HepG2 (cell line): Measurements from ENCODE around the gene TSHZ2. TPM values are rescaled to one million over a fixed set of nuclear protein-coding genes. Genes with fewer than 3 reads are reported as not detected.

Experiments
- ATAC-seq: fragments of 200-7000 bp; cut with Tn5 transposase; 3 replicates; pipeline ENCODE4 v1.9.1; 2020; ENCODE audit warnings: mild to moderate bottlenecking, moderate library complexity
- BruUV-seq: library from RNA; stranded (reverse); fragments of 400-500 nt; replicated peaks from 2 replicates; lab custom pipeline; 2021; lab: Mats Ljungman, UMichigan
- CTCF ChIA-PET: fragments of 300-600 bp; formaldehyde crosslinking; extraction: SDS; loops from one replicate; lab custom pipeline; 2021; ENCODE audit warnings: low total read pairs, inconsistent platforms, low intra/inter-chr PET ratio; lab: Yijun Ruan, JAX
- POLR2A ChIA-PET: fragments of 350-600 bp; sonication (Branson Sonifier 250); formaldehyde crosslinking; loops from one replicate; lab custom pipeline; 2020; ENCODE audit warnings: antibody characterized with exemption, inconsistent platforms; lab: Yijun Ruan, JAX
- DNase-seq: peaks from one replicate; pipeline ENCODE4 v3.0.0-alpha.2; 2015; ENCODE audit warnings: low spot score
- FAIRE-seq: peaks from 3 replicates; lab custom pipeline; 2011; peaks lifted over from hg19 to GRCh38; lab: Jason Lieb, UNC
- H2AFZ ChIP-seq: one replicate; pipeline ENCODE4 v1.6.1; 2011; ENCODE audit warnings: low read length, inconsistent platforms
- H3K27ac ChIP-seq: fragments of 300-600 bp; 3 replicates; pipeline ENCODE4 v1.8.0; 2011; ENCODE audit warnings: mixed run types, mild to moderate bottlenecking, mixed read lengths, low read length, inconsistent platforms; ENCODE audit not compliant: insufficient read depth; ENCODE audit errors: extremely low read length
- H3K27me3 ChIP-seq, 2 experiments: fragments of 200-600 bp in 1 of 2; 2 replicates in 1 of 2; 3 replicates in 1 of 2; pipeline versions ENCODE4 v1.6.0 to v1.8.0; 2011; ENCODE audit warnings: low read length in 2 of 2, mild to moderate bottlenecking in 2 of 2, moderate library complexity in 2 of 2, inconsistent platforms in 1 of 2; ENCODE audit not compliant: insufficient read depth in 2 of 2, control insufficient read depth in 1 of 2
- H3K36me3 ChIP-seq, 2 experiments: fragments of 200-600 bp in 1 of 2; replicated peaks in 1 of 2; 2 replicates in 1 of 2; 3 replicates in 1 of 2; pipeline versions ENCODE4 v1.5.1 to v1.8.0; 2011; ENCODE audit warnings: low read length in 2 of 2, inconsistent platforms in 1 of 2; ENCODE audit not compliant: insufficient read depth in 2 of 2, control insufficient read depth in 1 of 2
- H3K4me1 ChIP-seq: 2 replicates; pipeline ENCODE4 v1.5.1; 2012; ENCODE audit warnings: low read length, inconsistent platforms; ENCODE audit not compliant: insufficient read depth
- H3K4me2 ChIP-seq: 2 replicates; pipeline ENCODE4 v1.6.0; 2011; ENCODE audit warnings: low read depth, low read length, inconsistent platforms
- H3K4me3 ChIP-seq, 3 experiments: fragments of 200-600 bp in 1 of 3; sonication (generic), shearing (Covaris generic) in 1 of 3; replicated peaks in 1 of 3; 2 replicates each; pipeline ENCODE4 v1.5.1; 2011 to 2016; ENCODE audit warnings: low read length in 3 of 3, inconsistent platforms in 2 of 3, low read depth in 2 of 3, mild to moderate bottlenecking in 2 of 3, control low read depth in 1 of 3, mixed read lengths in 1 of 3; ENCODE audit not compliant: insufficient read depth in 1 of 3
- H3K79me2 ChIP-seq: one replicate; pipeline ENCODE4 v1.6.1; 2011; ENCODE audit warnings: low read length, inconsistent platforms; ENCODE audit not compliant: insufficient read depth
- H3K9ac ChIP-seq: 2 replicates; pipeline ENCODE4 v1.6.0; 2011; ENCODE audit warnings: mild to moderate bottlenecking, low read depth, low read length, inconsistent platforms; ENCODE audit not compliant: insufficient read depth
- H3K9me3 ChIP-seq: 2 replicates; pipeline ENCODE4 v1.5.1; 2012; ENCODE audit warnings: mild to moderate bottlenecking, low read length
- H4K20me1 ChIP-seq: 2 replicates; pipeline ENCODE4 v1.6.0; 2011; ENCODE audit warnings: inconsistent platforms, mild to moderate bottlenecking, low read length, moderate library complexity; ENCODE audit not compliant: insufficient read depth
- AGO1 ChIP-seq: fragments of 200-400 bp; formaldehyde crosslinking; IDR thresholded peaks from 2 replicates; pipeline ENCODE4 v1.6.1; 2017; ENCODE audit warnings: mild to moderate bottlenecking, low read depth, low read length, moderate library complexity; ENCODE audit not compliant: poor library complexity, severe bottlenecking
- CEBPB ChIP-seq: IDR thresholded peaks from 2 replicates; pipeline ENCODE4 v1.6.1; 2011; ENCODE audit warnings: low read depth, low read length, improper control_type of control experiment, borderline replicate concordance
- FOXO4 ChIP-seq: sonication (generic); formaldehyde crosslinking; conservative IDR thresholded peaks from 2 replicates; pipeline ENCODE4 v1.8.1; 2023; ENCODE audit warnings: missing genetic modification reagents
- HOXA3 ChIP-seq: sonication (generic); formaldehyde crosslinking; IDR thresholded peaks from 2 replicates; pipeline ENCODE4 v1.5.0; 2020; ENCODE audit warnings: missing genetic modification reagents
- SOX5 ChIP-seq: IDR thresholded peaks from 2 replicates; pipeline ENCODE4 v1.6.1; 2016; ENCODE audit warnings: borderline replicate concordance
- TBP ChIP-seq: sonication (generic); formaldehyde crosslinking; IDR thresholded peaks from 2 replicates; pipeline ENCODE4 v1.5.0; 2020; ENCODE audit warnings: missing genetic modification reagents
- TEF ChIP-seq: sonication (generic); formaldehyde crosslinking; IDR thresholded peaks from 2 replicates; pipeline ENCODE4 v1.5.0; 2020; ENCODE audit warnings: missing genetic modification reagents
- ZNF652 ChIP-seq: IDR thresholded peaks from 2 replicates; pipeline ENCODE4 v1.6.1; 2016; ENCODE audit warnings: low read depth, borderline replicate concordance
- ZNF674 ChIP-seq: sonication (generic); formaldehyde crosslinking; IDR thresholded peaks from 2 replicates; pipeline ENCODE4 v1.5.0; 2020; ENCODE audit warnings: low read depth, mild to moderate bottlenecking, missing genetic modification reagents
- ZNF780A ChIP-seq: sonication (generic); formaldehyde crosslinking; IDR thresholded peaks from 2 replicates; pipeline ENCODE4 v1.8.0; 2022; ENCODE audit warnings: mild to moderate bottlenecking, missing genetic modification reagents, moderate library complexity
- WGBS: methylation state at CpG from one replicate; pipeline ENCODE4 v1.1.6; 2017; ENCODE audit warnings: low lambda C conversion rate; 5-methylcytosine and 5-hydroxymethylcytosine counted together
- in situ Hi-C: cut with HindIII; loops from 2 replicates; pipeline ENCODE4 v1.10.0; 2017; ENCODE audit warnings: low pct_unique_long_range_greater_than_20kb; ENCODE audit not compliant: extremely low pct_ligation_motif_present
- intact Hi-C: fragments of 100-400 bp; cut with micrococcal nuclease; formaldehyde crosslinking; loops from one replicate; pipeline ENCODE4 v1.10.0; 2022; ENCODE audit not compliant: unreplicated experiment
- polyA plus RNA-seq, 8 experiments: library from polyadenylated mRNA; depleted of rRNA in 3 of 8; stranded (reverse) in 7 of 8; unstranded in 1 of 8; fragments of >200 nt; fragmentation: Illumina TruSeq in 4 of 8; extraction: Trizol in 4 of 8; gene quantifications; 2 replicates each; pipeline versions ENCODE4 v1.2.1 to v1.2.3, GENCODE V29; 2011 to 2016; ENCODE audit warnings: low read depth in 4 of 8, missing spikeins in 1 of 8, mixed read lengths in 1 of 8; ENCODE audit not compliant: insufficient read depth in 1 of 8
- total RNA-seq, 5 experiments: library from RNA; depleted of rRNA; stranded (reverse); fragments of >200 nt; fragmentation: Illumina TruSeq; extraction: Trizol; gene quantifications; 2 replicates each; pipeline ENCODE4 v1.2.3, GENCODE V29; 2016; ENCODE audit warnings: low read depth in 1 of 5

TSHZ2 gene
- total and polyA plus RNA-seq, 2 of the 13 experiments (the other 11 are each of a cell fraction or from before 2014, with no cell fraction given): 0.01 TPM; not detected in 1

- no TSS peak for BruUV-seq
- intact Hi-C loops: no loop called here
- no peak overlapping the region for H3K27ac ChIP-seq
- H2AFZ ChIP-seq: no peak overlapping the region
- H3K9ac ChIP-seq: no peak overlapping the region
- FAIRE-seq (peak; percentile 26), DNase-seq (no peak), ATAC-seq (no peak)
- TF ChIP-seq SOX5 (CRISPR knock-in tag) (no peak), CEBPB (no peak), TEF (CRISPR knock-in tag) (no peak), TBP (CRISPR knock-in tag) (no peak), AGO1 (no peak), ZNF652 (CRISPR knock-in tag) (no peak), ZNF674 (CRISPR knock-in tag) (no peak), FOXO4 (no peak), HOXA3 (CRISPR knock-in tag) (no peak), ZNF780A (CRISPR knock-in tag) (no peak)
- no peaks in the 10 kb centered on the region for H4K20me1 ChIP-seq
- CTCF ChIA-PET: no interaction called here
- in situ Hi-C loops: no loop called here
- no peaks in the 10 kb centered on the region for H3K27me3 ChIP-seq
- H3K4me3 ChIP-seq: no peak overlapping the region
- no peaks in the 10 kb centered on the region for H3K36me3 ChIP-seq
- H3K9me3 ChIP-seq: no peaks in the 10 kb centered on the region
- no peaks in the 10 kb centered on the region for H3K79me2 ChIP-seq
- no peak overlapping the region for H3K4me2 ChIP-seq
- WGBS: 0% methylated on average over 1 of the region's 1 CpG
- no peaks in the 10 kb centered on the region for H3K4me1 ChIP-seq
- POLR2A ChIA-PET: no interaction called here
Observed at GRCh38 chr20:52992632-52993031, 20.5 kb downstream of the TSHZ2 start.
